ENCODE results near the gene PPM1L.

The PPM1L gene

GRCh38 chr3:161072751-161073150 lies 316.7 kb downstream of the PPM1L start:
- no peak overlapping the region for H3K4me3 ChIP-seq (ENCODE audit: low read length)
- no peak for TF ChIP-seq ZNF274 (IDR thresholded peaks at IDR 0.05; ENCODE audit: low read depth, low read length)

GRCh38 chr3:161073181-161073580 lies 317.1 kb downstream of the PPM1L start:
- H3K4me3 ChIP-seq (ENCODE audit: low read length), result no peak overlapping the region
- TF ChIP-seq ZNF274 (IDR thresholded peaks at IDR 0.05; ENCODE audit: low read depth, low read length), result no peak

GRCh38 chr3:161081633-161082032 lies 325.6 kb downstream of the PPM1L start:
- H3K4me3 ChIP-seq (ENCODE audit: low read length), result no peak overlapping the region
- no peak for TF ChIP-seq ZNF274 (IDR thresholded peaks at IDR 0.05; ENCODE audit: low read depth, low read length)

GRCh38 chr3:161082063-161082462 lies 326.0 kb downstream of the PPM1L start:
- TF ChIP-seq ZNF274 (IDR thresholded peaks at IDR 0.05; ENCODE audit: low read depth, low read length), result no peak
- no peak overlapping the region for H3K4me3 ChIP-seq (ENCODE audit: low read length)

- no peak overlapping the region for H3K4me3 ChIP-seq (ENCODE audit: low read length)
- no peak for TF ChIP-seq ZNF274 (IDR thresholded peaks at IDR 0.05; ENCODE audit: low read depth, low read length)
Observed at GRCh38 chr3:161083131-161083530, 327.1 kb downstream of the PPM1L start.

GRCh38 chr3:161084277-161084676 lies 328.2 kb downstream of the PPM1L start:
- TF ChIP-seq ZNF274 (IDR thresholded peaks at IDR 0.05; ENCODE audit: low read depth, low read length), result no peak

GRCh38 chr3:161093895-161094294 lies 337.9 kb downstream of the PPM1L start:
- H3K4me3 ChIP-seq (ENCODE audit: low read length), result no peak overlapping the region

More at GRCh38 chr3:161084277-161084676, 328.2 kb downstream of the PPM1L start:
- no peak overlapping the region for H3K4me3 ChIP-seq (ENCODE audit: low read length)

GRCh38 chr3:161096771-161097367 lies 340.8 kb downstream of the PPM1L start:
- TF ChIP-seq ZNF274 (IDR thresholded peaks at IDR 0.05; ENCODE audit: low read depth, low read length), result no peak

More at GRCh38 chr3:161093895-161094294, 337.9 kb downstream of the PPM1L start:
- TF ChIP-seq ZNF274 (IDR thresholded peaks at IDR 0.05; ENCODE audit: low read depth, low read length), result no peak

GRCh38 chr3:161100994-161101393 lies 345.0 kb downstream of the PPM1L start:
- TF ChIP-seq ZNF274 (IDR thresholded peaks at IDR 0.05; ENCODE audit: low read depth, low read length), result no peak
- no peak overlapping the region for H3K4me3 ChIP-seq (ENCODE audit: low read length)

More at GRCh38 chr3:161096771-161097367, 340.8 kb downstream of the PPM1L start:
- no peak overlapping the region for H3K4me3 ChIP-seq (ENCODE audit: low read length)

GRCh38 chr3:161101609-161102008 lies 345.6 kb downstream of the PPM1L start:
- no peak for TF ChIP-seq ZNF274 (IDR thresholded peaks at IDR 0.05; ENCODE audit: low read depth, low read length)
- no peak overlapping the region for H3K4me3 ChIP-seq (ENCODE audit: low read length)

- TF ChIP-seq ZNF274 (IDR thresholded peaks at IDR 0.05; ENCODE audit: low read depth, low read length), result no peak
- peak overlapping the region; percentile 57; the same call in 1 of the 2 replicates for H3K4me3 ChIP-seq (ENCODE audit: low read length)
Observed at GRCh38 chr3:161103776-161104385, 347.9 kb downstream of the PPM1L start.

- TF ChIP-seq ZNF274 (IDR thresholded peaks at IDR 0.05; ENCODE audit: low read depth, low read length), result no peak
- peak within 1 kb of the TSS; percentile 57; the same call in 1 of the 2 replicates for H3K4me3 ChIP-seq (ENCODE audit: low read length)
Observed at GRCh38 chr3:161104561-161105551, 348.8 kb downstream of the PPM1L start, which contains the start of gene B3GALNT1. B3GALNT1 (minus strand) TSS chr3:161105349; CDS start chr3:161086754, 18,595 bp downstream.

- TF ChIP-seq ZNF274 (IDR thresholded peaks at IDR 0.05; ENCODE audit: low read depth, low read length), result no peak
- H3K4me3 ChIP-seq (ENCODE audit: low read length), result no peak overlapping the region
Observed at GRCh38 chr3:161107311-161107710, 351.3 kb downstream of the PPM1L start.

GRCh38 chr3:161108840-161109239 lies 352.8 kb downstream of the PPM1L start:
- TF ChIP-seq ZNF274 (IDR thresholded peaks at IDR 0.05; ENCODE audit: low read depth, low read length), result no peak
- H3K4me3 ChIP-seq (ENCODE audit: low read length), result no peak overlapping the region

Measured in GM08714 (cell line).